Measurements from ENCODE around the gene TCAP. TPM values are rescaled to one million over a fixed set of nuclear protein-coding genes. Genes with fewer than 3 reads are reported as not detected.

The TCAP gene
- total RNA-seq, 1 experiment from 2014 or later = 1.6 TPM

GRCh38 chr17:39705786-39706348 lies 40.7 kb downstream of the TCAP start:
- DNase-seq (ENCODE audit: low read depth, low spot score) = no peak
- no peaks in the 10 kb centered on the region for H3K9me3 ChIP-seq (ENCODE audit: control insufficient read depth, insufficient read depth, low read depth, low read length)
- intact Hi-C loops (cut with micrococcal nuclease; ENCODE audit: unreplicated experiment) (no loop called here), in situ Hi-C loops (cut with HindIII; ENCODE audit: low pct_unique_long_range_greater_than_20kb, low sequenced_read_pairs) (no loop called here)
- no TSS peak for BruUV-seq (replicated peaks)
- H3K27ac ChIP-seq (ENCODE audit: low read length) = no peak overlapping the region
- TF ChIP-seq REST (IDR thresholded peaks at IDR 0.05; ENCODE audit: insufficient read depth in 1 of 2, low read depth in 2 of 2, low read length in 1 of 2) = no peak
- no peak for TF ChIP-seq TCF7L2 (IDR thresholded peaks at IDR 0.05; ENCODE audit: low read depth, low read length)
- no peak for TF ChIP-seq POLR2AphosphoS5 (IDR thresholded peaks at IDR 0.05; ENCODE audit: low read depth, low read length)
- TF ChIP-seq CTCF (IDR thresholded peaks at IDR 0.05) = no peak
- TF ChIP-seq SIN3A (IDR thresholded peaks at IDR 0.05; ENCODE audit: borderline replicate concordance, insufficient read depth, low read depth, low read length) = no peak
- no peaks in the 10 kb centered on the region for H3K27me3 ChIP-seq (ENCODE audit: control insufficient read depth, insufficient read depth, low read length)
- no peaks in the 10 kb centered on the region for H3K36me3 ChIP-seq (ENCODE audit: control insufficient read depth, insufficient read depth, low read length)
- POLR2A ChIA-PET = interaction anchor here (0.5 kb wide), 1 partner anchor 21 kb away, joined by 4 read pairs; no protein-coding TSS in a partner anchor
- CTCF ChIA-PET = no interaction called here
- ATAC-seq = no peak
- H3K4me3 ChIP-seq (ENCODE audit: low read depth in 2 of 2, low read length in 2 of 2) = no peak overlapping the region
- H3K4me1 ChIP-seq (ENCODE audit: control insufficient read depth, insufficient read depth, low read length) = peaks cover 44% of the 10 kb centered on the region

- Histone ChIP-seq H3K36me3 (ENCODE audit: control insufficient read depth, insufficient read depth, low read length) (no peaks in the 10 kb centered on the region), H3K9me3 (ENCODE audit: control insufficient read depth, insufficient read depth, low read depth, low read length) (no peaks in the 10 kb centered on the region), H3K27ac (ENCODE audit: low read length) (no peak overlapping the region), H3K27me3 (ENCODE audit: control insufficient read depth, insufficient read depth, low read length) (no peaks in the 10 kb centered on the region), H3K4me1 (ENCODE audit: control insufficient read depth, insufficient read depth, low read length) (peaks cover 39% of the 10 kb centered on the region), H3K4me3 (ENCODE audit: low read depth in 2 of 2, low read length in 2 of 2) (no peak overlapping the region)
- DNase-seq (ENCODE audit: low read depth, low spot score) = no peak
- ChIA-PET CTCF (no interaction called here), POLR2A (interaction anchor here (0.5 kb wide), 1 partner anchor 21 kb away, joined by 4 read pairs; no protein-coding TSS in a partner anchor)
- TF ChIP-seq REST (IDR thresholded peaks at IDR 0.05; ENCODE audit: insufficient read depth in 1 of 2, low read depth in 2 of 2, low read length in 1 of 2) (no peak), TCF7L2 (IDR thresholded peaks at IDR 0.05; ENCODE audit: low read depth, low read length) (no peak), SIN3A (IDR thresholded peaks at IDR 0.05; ENCODE audit: borderline replicate concordance, insufficient read depth, low read depth, low read length) (no peak), POLR2AphosphoS5 (IDR thresholded peaks at IDR 0.05; ENCODE audit: low read depth, low read length) (no peak), CTCF (IDR thresholded peaks at IDR 0.05) (no peak)
- no peak for ATAC-seq
- intact Hi-C loops (cut with micrococcal nuclease; ENCODE audit: unreplicated experiment) (no loop called here), in situ Hi-C loops (cut with HindIII; ENCODE audit: low pct_unique_long_range_greater_than_20kb, low sequenced_read_pairs) (no loop called here)
- BruUV-seq (replicated peaks) = no TSS peak
These were observed 41.2 kb downstream of the TCAP start for GRCh38 chr17:39706383-39706782.
